Measurements from ENCODE around the gene ADPRHL1. TPM values are rescaled to one million over a fixed set of nuclear protein-coding genes. Genes with fewer than 3 reads are reported as not detected.

ADPRHL1 gene
- total and polyA plus RNA-seq, 2 donors (not counting 1 experiment from before 2014, with no cell fraction given): 0.28 to 1.3 TPM

DNA sequence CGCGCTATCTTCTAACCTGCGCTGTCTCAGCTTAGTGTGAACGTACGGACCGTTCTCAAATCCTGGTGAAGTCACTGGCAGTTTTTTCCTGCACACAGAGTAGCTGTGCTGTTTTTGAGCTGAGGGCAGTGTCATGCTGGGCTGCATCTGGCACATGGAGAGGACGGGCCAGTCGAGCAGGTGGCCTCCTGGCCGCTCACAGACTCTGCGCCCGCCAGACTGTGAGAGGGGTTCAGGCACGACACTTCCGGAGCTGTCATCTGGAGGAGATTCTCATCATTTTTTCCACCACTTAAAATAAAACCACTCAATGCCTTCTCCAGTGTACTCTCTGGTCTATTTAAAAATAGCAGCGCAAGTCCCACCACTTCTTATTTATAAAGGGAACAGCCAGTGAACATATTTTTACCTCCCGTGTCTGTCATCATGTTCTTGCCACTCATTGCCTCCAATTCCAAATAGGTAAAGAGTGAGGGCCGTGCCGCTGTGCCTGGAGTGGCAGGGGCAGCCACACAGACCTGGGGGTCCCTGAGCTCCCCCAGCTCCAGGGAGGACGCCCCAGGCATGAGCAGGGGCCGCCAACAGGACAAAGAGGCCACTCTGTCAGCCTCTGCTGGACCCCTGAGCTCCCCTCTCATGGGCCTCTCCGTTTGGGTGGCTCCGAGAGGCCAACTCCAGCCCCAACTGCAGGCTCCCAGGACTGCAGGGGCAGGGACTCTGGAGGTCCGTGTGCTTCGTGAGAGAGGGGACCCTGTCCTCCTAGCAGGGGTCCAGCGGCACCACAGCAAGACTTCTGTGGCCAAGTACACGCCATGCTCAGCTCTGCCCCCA lies 52.5 kb downstream of the ADPRHL1 start:
- no peak overlapping the region for H3K27ac ChIP-seq (ENCODE audit: low read length in 2 of 2)
- H2AFZ ChIP-seq (ENCODE audit: insufficient read depth, low read depth, low read length, poor library complexity, severe bottlenecking): no peak overlapping the region
- H3K4me2 ChIP-seq (replicated peaks; ENCODE audit: low read depth, low read length, poor library complexity, severe bottlenecking): no peak overlapping the region
- H3K9me3 ChIP-seq (ENCODE audit: control extremely low read depth in 1 of 3, control insufficient read depth in 2 of 3, insufficient read depth in 1 of 3, low read length in 2 of 3): no peaks in the 10 kb centered on the region
- TF ChIP-seq EZH2 (IDR thresholded peaks at IDR 0.05; ENCODE audit: borderline replicate concordance, insufficient read depth, low read depth, low read length, poor library complexity, severe bottlenecking): no peak
- TF ChIP-seq, protein P1, sequence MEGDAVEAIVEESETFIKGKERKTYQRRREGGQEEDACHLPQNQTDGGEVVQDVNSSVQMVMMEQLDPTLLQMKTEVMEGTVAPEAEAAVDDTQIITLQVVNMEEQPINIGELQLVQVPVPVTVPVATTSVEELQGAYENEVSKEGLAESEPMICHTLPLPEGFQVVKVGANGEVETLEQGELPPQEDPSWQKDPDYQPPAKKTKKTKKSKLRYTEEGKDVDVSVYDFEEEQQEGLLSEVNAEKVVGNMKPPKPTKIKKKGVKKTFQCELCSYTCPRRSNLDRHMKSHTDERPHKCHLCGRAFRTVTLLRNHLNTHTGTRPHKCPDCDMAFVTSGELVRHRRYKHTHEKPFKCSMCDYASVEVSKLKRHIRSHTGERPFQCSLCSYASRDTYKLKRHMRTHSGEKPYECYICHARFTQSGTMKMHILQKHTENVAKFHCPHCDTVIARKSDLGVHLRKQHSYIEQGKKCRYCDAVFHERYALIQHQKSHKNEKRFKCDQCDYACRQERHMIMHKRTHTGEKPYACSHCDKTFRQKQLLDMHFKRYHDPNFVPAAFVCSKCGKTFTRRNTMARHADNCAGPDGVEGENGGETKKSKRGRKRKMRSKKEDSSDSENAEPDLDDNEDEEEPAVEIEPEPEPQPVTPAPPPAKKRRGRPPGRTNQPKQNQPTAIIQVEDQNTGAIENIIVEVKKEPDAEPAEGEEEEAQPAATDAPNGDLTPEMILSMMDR (IDR thresholded peaks at IDR 0.05): no peak
- no peaks in the 10 kb centered on the region for H4K20me1 ChIP-seq (ENCODE audit: control insufficient read depth, insufficient read depth, low read length, poor library complexity, severe bottlenecking)
- Mint-ChIP-seq H3K27ac (no peak overlapping the region), H3K4me3 (no peak overlapping the region), H3K9me3 (ENCODE audit: insufficient read depth) (no peaks in the 10 kb centered on the region), H3K27me3 (peaks cover 4% of the 10 kb centered on the region), H3K4me1 (peaks cover 4% of the 10 kb centered on the region)
- 84% methylated on average over 24 of the region's 25 CpGs for WGBS (ENCODE audit: insufficient coverage)
- no peaks in the 10 kb centered on the region for H3K36me3 ChIP-seq (replicated peaks in 1 of 2; ENCODE audit: control extremely low read depth in 1 of 2, control insufficient read depth in 1 of 2, extremely low read depth in 1 of 2, insufficient read depth in 2 of 2, low read length in 1 of 2)
- H3K9ac ChIP-seq (ENCODE audit: low read length): no peak overlapping the region
- CTCF ChIA-PET: no interaction called here
- no peaks in the 10 kb centered on the region for H3K79me2 ChIP-seq (ENCODE audit: control insufficient read depth, insufficient read depth, low read length)
- H3K4me1 ChIP-seq (ENCODE audit: control insufficient read depth in 2 of 2, insufficient read depth in 2 of 2, low read length in 2 of 2): no peaks in the 10 kb centered on the region
- H3K27me3 ChIP-seq (replicated peaks in 1 of 4; ENCODE audit: control extremely low read depth in 1 of 4, control insufficient read depth in 3 of 4, insufficient read depth in 4 of 4, low read length in 3 of 4): no peaks in the 10 kb centered on the region
- POLR2A ChIA-PET: interaction anchor here (0.7 kb wide), 1 partner anchor 126 kb away, joined by 4 read pairs; no protein-coding TSS in a partner anchor
- intact Hi-C loops (cut with micrococcal nuclease): no loop called here
- ATAC-seq (ENCODE audit: low read depth) (no peak), DNase-seq (no peak)
- no peak overlapping the region for H3K4me3 ChIP-seq (ENCODE audit: control extremely low read depth in 1 of 5, extremely low read depth in 1 of 5, insufficient read depth in 1 of 5, low read depth in 2 of 5, low read length in 4 of 5)

DNA sequence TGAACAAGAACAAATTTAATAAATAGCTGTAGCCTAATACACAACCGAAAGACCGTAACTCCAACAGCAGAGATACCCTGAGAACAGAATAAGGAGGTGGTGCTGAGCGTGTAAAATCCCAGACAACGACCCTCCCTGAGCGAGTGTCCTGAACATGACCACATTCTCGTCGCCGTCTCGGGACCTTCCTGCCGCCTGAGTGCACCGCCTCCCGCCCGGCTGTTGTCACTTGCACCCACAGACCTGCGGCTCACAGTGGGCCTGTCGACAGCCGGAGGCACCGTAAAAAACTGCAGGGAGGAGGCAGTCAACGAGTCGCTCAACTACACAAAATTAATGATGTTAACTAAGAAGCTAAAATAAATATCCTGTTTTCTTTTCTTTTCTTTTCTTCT lies 53.5 kb downstream of the ADPRHL1 start:
- H3K4me3 ChIP-seq (ENCODE audit: control extremely low read depth in 1 of 5, extremely low read depth in 1 of 5, insufficient read depth in 1 of 5, low read depth in 2 of 5, low read length in 4 of 5): no peak overlapping the region
- H3K9me3 ChIP-seq (ENCODE audit: control extremely low read depth in 1 of 3, control insufficient read depth in 2 of 3, insufficient read depth in 1 of 3, low read length in 2 of 3): no peaks in the 10 kb centered on the region
- CTCF ChIA-PET: interaction anchor here (1.6 kb wide), 1 partner anchor 10 kb away, joined by 3 read pairs; no protein-coding TSS in a partner anchor
- no peaks in the 10 kb centered on the region for H3K9me3 Mint-ChIP-seq (ENCODE audit: insufficient read depth)
- peaks cover 4% of the 10 kb centered on the region for H3K27me3 Mint-ChIP-seq
- H3K4me3 Mint-ChIP-seq: no peak overlapping the region
- intact Hi-C loops (cut with micrococcal nuclease): no loop called here
- no peaks in the 10 kb centered on the region for H4K20me1 ChIP-seq (ENCODE audit: control insufficient read depth, insufficient read depth, low read length, poor library complexity, severe bottlenecking)
- no peak overlapping the region for H3K27ac ChIP-seq (ENCODE audit: low read length in 2 of 2)
- H2AFZ ChIP-seq (ENCODE audit: insufficient read depth, low read depth, low read length, poor library complexity, severe bottlenecking): no peak overlapping the region
- 94% methylated on average over 13 of the region's 19 CpGs for WGBS (ENCODE audit: insufficient coverage)
- no peak overlapping the region for H3K4me2 ChIP-seq (replicated peaks; ENCODE audit: low read depth, low read length, poor library complexity, severe bottlenecking)
- no peaks in the 10 kb centered on the region for H3K4me1 ChIP-seq (ENCODE audit: control insufficient read depth in 2 of 2, insufficient read depth in 2 of 2, low read length in 2 of 2)
- H3K27me3 ChIP-seq (replicated peaks in 1 of 4; ENCODE audit: control extremely low read depth in 1 of 4, control insufficient read depth in 3 of 4, insufficient read depth in 4 of 4, low read length in 3 of 4): no peaks in the 10 kb centered on the region
- no peak overlapping the region for H3K9ac ChIP-seq (ENCODE audit: low read length)
- DNase-seq (no peak), ATAC-seq (ENCODE audit: low read depth) (no peak)
- H3K27ac Mint-ChIP-seq: no peak overlapping the region
- H3K4me1 Mint-ChIP-seq: peaks cover 4% of the 10 kb centered on the region
- no peak for TF ChIP-seq EZH2 (IDR thresholded peaks at IDR 0.05; ENCODE audit: borderline replicate concordance, insufficient read depth, low read depth, low read length, poor library complexity, severe bottlenecking)
- TF ChIP-seq, protein P1 (IDR thresholded peaks at IDR 0.05): no peak
- no peaks in the 10 kb centered on the region for H3K36me3 ChIP-seq (replicated peaks in 1 of 2; ENCODE audit: control extremely low read depth in 1 of 2, control insufficient read depth in 1 of 2, extremely low read depth in 1 of 2, insufficient read depth in 2 of 2, low read length in 1 of 2)
- no peaks in the 10 kb centered on the region for H3K79me2 ChIP-seq (ENCODE audit: control insufficient read depth, insufficient read depth, low read length)
- POLR2A ChIA-PET: no interaction called here
